Activated CD4-positive, alpha-beta T cell treated with anti-CD3 and anti-CD28 coated beads, Interleukin-2, amount 10 ng/mL, durations not matched to agents 7 days and 5 days (primary cell): ENCODE data around the gene SPRR2A. TPM values are rescaled to one million over a fixed set of nuclear protein-coding genes. Genes with fewer than 3 reads are reported as not detected.
"Not testable (repeated sequence)": the region's sequence is repeated elsewhere in the genome, so short reads cannot be mapped to it uniquely, and the experiment has no call there.

Experiments used
- CTCF ChIA-PET: fragments of 350-600 bp; sonication (Branson Sonifier 250); formaldehyde crosslinking; loops from one replicate; lab custom pipeline; 2021; ENCODE audit warnings: antibody characterized with exemption; lab: Charles Lee
- POLR2A ChIA-PET: fragments of 350-600 bp; sonication (Branson Sonifier 250); formaldehyde crosslinking; loops from one replicate; lab custom pipeline; 2021; ENCODE audit warnings: antibody characterized with exemption; lab: Charles Lee
- DNase-seq: peaks from one replicate; pipeline ENCODE4 v3.0.0-alpha.2; 2020
- H3K27ac Mint-ChIP-seq: one replicate; pipeline ENCODE4 v1.8.0; 2021; ENCODE audit warnings: mild to moderate bottlenecking, moderate library complexity, mixed read lengths
- H3K27me3 Mint-ChIP-seq: one replicate; pipeline ENCODE4 v1.8.0; 2021; ENCODE audit warnings: mixed read lengths
- H3K36me3 Mint-ChIP-seq: one replicate; pipeline ENCODE4 v1.8.0; 2021; ENCODE audit warnings: low read depth, mixed read lengths
- H3K4me1 Mint-ChIP-seq: one replicate; pipeline ENCODE4 v1.8.0; 2021; ENCODE audit warnings: mixed read lengths
- H3K4me3 Mint-ChIP-seq: one replicate; pipeline ENCODE4 v1.8.0; 2021; ENCODE audit warnings: mild to moderate bottlenecking, moderate library complexity, mixed read lengths
- H3K9me3 Mint-ChIP-seq: one replicate; pipeline ENCODE4 v1.8.0; 2021; ENCODE audit warnings: mixed read lengths
- total RNA-seq, 2 experiments: library from RNA; stranded (reverse); gene quantifications; one replicate each; pipeline ENCODE4 v1.2.3, GENCODE V29; 2021

Gene SPRR2A
- total RNA-seq, 2 experiments from 2014 or later = not detected

- H3K27ac Mint-ChIP-seq, H3K4me3 Mint-ChIP-seq, POLR2A ChIA-PET, H3K4me1 Mint-ChIP-seq, H3K27me3 Mint-ChIP-seq, DNase-seq, H3K9me3 Mint-ChIP-seq, CTCF ChIA-PET, H3K36me3 Mint-ChIP-seq: not testable (repeated sequence)
Observed at GRCh38 chr1:153011235-153011758, 46.0 kb downstream of the SPRR2A start.

Other genes starting within 250 kb of the SPRR2A start
- gene LCE1B, start 245.5 kb downstream of the SPRR2A start, total RNA-seq = not detected
- not detected for gene LCE1A, start 230.0 kb downstream of the SPRR2A start, total RNA-seq
- not detected for gene LCE6A, start 214.7 kb downstream of the SPRR2A start, total RNA-seq
- not detected for gene LCE7A, start 197.5 kb downstream of the SPRR2A start, total RNA-seq
- not detected for gene SMCP, start 179.2 kb downstream of the SPRR2A start, total RNA-seq
- gene IVL, start 149.0 kb downstream of the SPRR2A start, total RNA-seq = not detected
- not detected for gene SPRR5, start 110.3 kb downstream of the SPRR2A start, total RNA-seq
- gene SPRR4, start 86.9 kb downstream of the SPRR2A start, total RNA-seq = not detected
- not detected for gene SPRR1A, start 73.4 kb downstream of the SPRR2A start, total RNA-seq
- gene SPRR3, start 55.8 kb downstream of the SPRR2A start, total RNA-seq = not detected
- not detected for gene SPRR1B, start 26.3 kb downstream of the SPRR2A start, total RNA-seq
- gene SPRR2D, start 16.4 kb downstream of the SPRR2A start, total RNA-seq = not detected
- gene SPRR2B, start 14.1 kb upstream of the SPRR2A start, total RNA-seq = not detected
- gene SPRR2E, start 37.0 kb upstream of the SPRR2A start, total RNA-seq = not detected
- gene SPRR2F, start 56.0 kb upstream of the SPRR2A start, total RNA-seq = not detected
- not detected for gene SPRR2G, start 93.4 kb upstream of the SPRR2A start, total RNA-seq
- not detected for gene LELP1, start 145.9 kb upstream of the SPRR2A start, total RNA-seq
- not detected for gene PRR9, start 160.1 kb upstream of the SPRR2A start, total RNA-seq
- not detected for gene LORICRIN, start 202.2 kb upstream of the SPRR2A start, total RNA-seq